ENCODE measurements around the gene TTPAL.

GRCh38 chr20:44527716-44528199, 52.1 kb downstream of the TTPAL start:
- TF ChIP-seq ZNF512 (tag; IDR thresholded peaks at IDR 0.05) = no peak
- TF ChIP-seq RUNX1 (IDR thresholded peaks at IDR 0.05; ENCODE audit: low read depth) = no peak
- no peak for TF ChIP-seq ZNF212 (CRISPR knock-in tag; IDR thresholded peaks at IDR 0.05)
- TF ChIP-seq CTCF (IDR thresholded peaks at IDR 0.05 in 2 of 3, conservative IDR thresholded peaks at IDR 0.05 in 1 of 3; ENCODE audit: insufficient read depth in 2 of 3, low read depth in 1 of 3, low read length in 3 of 3) = no peak
- no peak for TF ChIP-seq ZNF253 (CRISPR knock-in tag; conservative IDR thresholded peaks at IDR 0.05)
- TF ChIP-seq CBFB (CRISPR knock-in tag; IDR thresholded peaks at IDR 0.05) = no peak
- TF ChIP-seq ZNF785 (CRISPR knock-in tag; IDR thresholded peaks at IDR 0.05) = no peak

Measured in K562 (cell line).